RWPE1 (cell line): Measurements from ENCODE around the gene ZWINT.

Experiments used
- CTCF ChIA-PET: fragments of 350-600 bp; sonication (Branson Sonifier 250); formaldehyde crosslinking; extraction: SDS; loops from one replicate; lab custom pipeline; 2021; lab: Yijun Ruan, JAX
- POLR2A ChIA-PET: fragments of 400-600 bp; formaldehyde crosslinking; extraction: SDS; loops from one replicate; lab custom pipeline; 2020; ENCODE audit warnings: antibody characterized with exemption; ENCODE audit not compliant: low non-redundant PET; lab: Yijun Ruan, JAX
- DNase-seq: peaks from one replicate; pipeline ENCODE4 v3.0.0; 2012; ENCODE audit warnings: low spot score
- H3K27ac ChIP-seq: fragments of 450-650 bp; 2 replicates; pipeline ENCODE4 v1.5.1; 2017
- TF ChIP-seq, protein P1 (sequence below): fragments of 450-650 bp; conservative IDR thresholded peaks from 2 replicates; pipeline ENCODE4 v1.5.1; 2017; ENCODE audit warnings: low read depth, mild to moderate bottlenecking

The ZWINT gene

DNA sequence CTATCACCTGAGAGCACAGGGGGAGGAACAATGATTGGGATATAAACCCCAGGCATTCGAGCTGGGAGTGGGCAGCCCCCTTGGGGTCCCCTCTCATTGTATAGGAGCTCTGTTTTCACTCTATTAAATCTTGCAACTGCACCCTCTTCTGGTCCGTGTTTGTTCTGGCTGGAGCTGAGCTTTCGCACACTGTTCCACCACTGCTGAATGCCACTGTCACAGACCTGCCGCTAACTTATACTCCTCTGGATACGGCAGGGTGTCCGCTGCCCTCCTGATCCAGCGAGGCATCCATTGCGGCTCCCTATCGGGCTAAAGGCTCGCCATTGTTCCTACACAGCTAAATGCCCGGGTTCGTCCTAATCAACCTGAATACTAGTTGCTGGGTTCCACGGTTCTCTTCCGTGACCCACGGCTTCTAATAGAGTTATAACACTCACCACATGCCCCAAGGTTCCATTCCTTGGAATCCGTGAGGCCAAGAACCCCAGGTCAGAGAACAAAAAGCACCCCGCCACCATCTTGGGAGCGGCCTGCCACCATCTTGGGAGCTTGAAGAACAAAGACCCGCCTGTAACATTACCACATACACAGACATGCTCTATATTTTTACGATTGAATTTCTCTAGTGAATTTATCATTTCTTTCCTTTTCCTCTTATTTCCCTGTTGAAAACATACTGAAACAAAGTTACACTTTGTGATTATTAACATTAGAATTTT is 9.0 kb downstream of the ZWINT start:
- POLR2A ChIA-PET = no interaction called here
- CTCF ChIA-PET = no interaction called here
- DNase-seq = no peak
- no peak overlapping the region for H3K27ac ChIP-seq
- TF ChIP-seq, protein P1, sequence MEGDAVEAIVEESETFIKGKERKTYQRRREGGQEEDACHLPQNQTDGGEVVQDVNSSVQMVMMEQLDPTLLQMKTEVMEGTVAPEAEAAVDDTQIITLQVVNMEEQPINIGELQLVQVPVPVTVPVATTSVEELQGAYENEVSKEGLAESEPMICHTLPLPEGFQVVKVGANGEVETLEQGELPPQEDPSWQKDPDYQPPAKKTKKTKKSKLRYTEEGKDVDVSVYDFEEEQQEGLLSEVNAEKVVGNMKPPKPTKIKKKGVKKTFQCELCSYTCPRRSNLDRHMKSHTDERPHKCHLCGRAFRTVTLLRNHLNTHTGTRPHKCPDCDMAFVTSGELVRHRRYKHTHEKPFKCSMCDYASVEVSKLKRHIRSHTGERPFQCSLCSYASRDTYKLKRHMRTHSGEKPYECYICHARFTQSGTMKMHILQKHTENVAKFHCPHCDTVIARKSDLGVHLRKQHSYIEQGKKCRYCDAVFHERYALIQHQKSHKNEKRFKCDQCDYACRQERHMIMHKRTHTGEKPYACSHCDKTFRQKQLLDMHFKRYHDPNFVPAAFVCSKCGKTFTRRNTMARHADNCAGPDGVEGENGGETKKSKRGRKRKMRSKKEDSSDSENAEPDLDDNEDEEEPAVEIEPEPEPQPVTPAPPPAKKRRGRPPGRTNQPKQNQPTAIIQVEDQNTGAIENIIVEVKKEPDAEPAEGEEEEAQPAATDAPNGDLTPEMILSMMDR = no peak

DNA sequence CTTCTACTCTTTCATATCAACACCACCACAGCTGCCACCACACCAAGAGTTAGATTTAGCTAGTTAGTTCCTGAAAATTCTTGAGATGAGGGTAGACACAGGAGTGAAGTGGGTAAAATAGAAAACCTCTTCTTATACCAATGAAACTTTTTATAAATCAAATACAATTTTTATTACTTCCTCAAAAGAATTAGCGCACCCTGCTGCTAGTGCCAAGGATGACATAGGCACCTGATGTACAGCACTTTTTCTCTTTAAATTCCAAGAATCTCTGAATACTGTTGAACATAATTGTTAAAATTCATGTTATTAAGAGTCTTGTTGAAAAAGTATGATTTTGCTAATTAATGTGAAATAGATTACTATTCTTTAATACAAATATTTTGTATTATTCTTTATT is 11.4 kb downstream of the ZWINT start:
- POLR2A ChIA-PET = no interaction called here
- H3K27ac ChIP-seq = no peak overlapping the region
- DNase-seq = peak; percentile 0
- CTCF ChIA-PET = interaction anchor here (0.6 kb wide), 1 partner anchor 500 kb away, joined by 3 read pairs; no protein-coding TSS in a partner anchor
- TF ChIP-seq, protein P1 = no peak; the same call in 1 of the 2 replicates

DNA sequence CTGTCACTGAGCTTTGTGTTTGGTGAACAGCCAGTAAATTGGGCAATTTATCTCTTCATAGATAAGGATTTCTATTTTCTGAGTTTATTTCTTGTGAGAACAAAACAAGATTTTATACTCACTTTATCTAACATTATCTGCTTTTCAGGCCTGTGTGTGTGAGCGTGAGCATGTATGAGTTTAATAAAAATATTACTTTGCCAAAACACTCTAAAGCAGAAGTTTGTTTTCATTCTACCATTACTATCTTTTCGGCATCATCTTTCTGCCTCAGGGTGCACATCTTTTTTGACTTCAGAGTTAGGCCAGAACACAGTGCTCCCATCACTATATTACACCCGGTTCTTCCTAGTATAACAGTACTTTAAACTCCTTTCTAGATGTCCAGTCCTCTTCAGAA is 13.0 kb downstream of the ZWINT start:
- ChIA-PET CTCF (no interaction called here), POLR2A (no interaction called here)
- TF ChIP-seq, protein P1 = no peak
- no peak for DNase-seq
- H3K27ac ChIP-seq = no peak overlapping the region

DNA sequence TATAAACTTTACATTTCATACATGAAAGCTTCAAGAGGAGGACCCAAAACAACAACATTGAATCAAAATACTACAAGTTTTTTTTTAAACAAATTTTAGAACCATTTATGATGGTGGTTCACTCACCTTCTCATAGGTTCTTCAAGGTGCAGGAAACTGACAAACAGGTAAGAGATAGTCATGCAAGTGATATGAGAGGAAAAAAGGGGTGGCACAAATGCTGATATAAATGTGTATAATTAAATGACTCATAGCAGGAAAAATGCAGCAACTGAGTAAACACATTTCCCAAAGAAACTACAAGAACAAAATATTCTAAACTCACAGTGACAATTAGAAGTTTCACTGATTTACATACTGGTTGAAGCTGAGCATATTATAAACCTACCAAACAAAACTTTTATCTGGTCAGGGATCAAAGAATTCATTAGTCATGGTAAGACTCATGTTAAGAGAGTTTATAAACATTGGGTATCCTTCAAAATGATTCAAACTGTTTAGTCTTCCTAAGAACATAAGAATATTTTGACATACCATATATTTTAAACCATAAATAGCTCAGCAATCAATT is 14.1 kb downstream of the ZWINT start:
- ChIA-PET CTCF (no interaction called here), POLR2A (no interaction called here)
- TF ChIP-seq, protein P1 = no peak
- no peak overlapping the region for H3K27ac ChIP-seq
- DNase-seq = peak; percentile 19

DNA sequence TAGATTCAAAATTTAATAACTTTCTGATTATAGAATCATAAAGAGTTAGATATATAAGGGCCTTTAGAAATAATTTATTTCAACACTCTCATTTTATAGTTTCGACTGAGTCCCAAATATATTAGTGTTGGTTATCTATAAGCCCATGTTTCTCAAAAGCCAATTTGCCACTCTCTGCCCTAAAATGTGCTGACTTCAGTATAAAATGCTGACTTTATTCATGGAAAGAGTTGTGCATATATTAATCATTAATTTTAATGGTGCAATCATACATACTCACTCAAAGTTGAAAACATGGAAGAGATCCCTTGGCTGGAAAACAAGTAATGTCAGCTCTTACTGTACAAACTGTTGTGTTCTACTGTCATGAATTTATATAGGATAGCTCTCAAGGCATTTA is 19.4 kb downstream of the ZWINT start:
- ChIA-PET POLR2A (no interaction called here), CTCF (no interaction called here)
- TF ChIP-seq, protein P1 = no peak
- no peak overlapping the region for H3K27ac ChIP-seq
- no peak for DNase-seq

DNA sequence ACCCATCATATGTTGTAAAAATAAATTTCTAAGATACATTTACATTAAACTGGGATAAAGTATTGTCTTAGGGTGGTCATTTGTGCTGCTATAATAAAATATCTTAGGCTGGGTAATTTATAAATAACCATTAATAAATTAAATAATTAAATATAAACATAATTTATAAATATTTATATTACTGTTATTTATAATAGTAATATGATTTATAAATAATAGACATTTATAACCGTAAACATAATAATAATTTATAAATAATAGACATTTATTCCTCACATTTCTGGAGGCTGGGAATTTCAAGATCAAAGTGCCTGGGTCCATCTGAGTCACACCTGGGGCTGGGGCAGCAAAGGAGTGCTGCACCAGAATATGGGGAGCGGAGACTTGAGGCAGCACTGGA is 31.1 kb downstream of the ZWINT start:
- ChIA-PET CTCF (no interaction called here), POLR2A (no interaction called here)
- no peak for DNase-seq
- H3K27ac ChIP-seq = no peak overlapping the region
- TF ChIP-seq, protein P1 = no peak
